ENCODE results near the gene AKAP10. TPM values are rescaled to one million over a fixed set of nuclear protein-coding genes. Genes with fewer than 3 reads are reported as not detected.

Gene AKAP10
- total RNA-seq, 1 experiment from 2014 or later: 31.6 TPM

GRCh38 chr17:19937522-19937921, 40.1 kb downstream of the AKAP10 start (continued):
- TF ChIP-seq SIN3A (IDR thresholded peaks at IDR 0.05; ENCODE audit: low read depth): no peak
- TF ChIP-seq SP1 (IDR thresholded peaks at IDR 0.05; ENCODE audit: low read depth): no peak
- no peak for TF ChIP-seq RAD21 (IDR thresholded peaks at IDR 0.05; ENCODE audit: low read depth)
- no peak for TF ChIP-seq ZNF274 (IDR thresholded peaks at IDR 0.05; ENCODE audit: low read depth, low read length)
- no peak for TF ChIP-seq EZH2phosphoT487 (IDR thresholded peaks at IDR 0.05; ENCODE audit: borderline replicate concordance)
- no peak for TF ChIP-seq EZH2 (IDR thresholded peaks at IDR 0.05)
- no peak for TF ChIP-seq JUND (IDR thresholded peaks at IDR 0.05)
- TF ChIP-seq POLR2A (IDR thresholded peaks at IDR 0.05; ENCODE audit: borderline replicate concordance, extremely low read depth, insufficient read depth, insufficient read length): no peak
- no peak for TF ChIP-seq CBX3 (IDR thresholded peaks at IDR 0.05; ENCODE audit: low read depth)

- POLR2A ChIA-PET: no interaction called here
- no TSS peak for BruUV-seq (replicated peaks)
Observed at GRCh38 chr17:19935169-19935568, 42.5 kb downstream of the AKAP10 start.

More at GRCh38 chr17:19935169-19935568, 42.5 kb downstream of the AKAP10 start:
- Histone ChIP-seq H3K36me3 (ENCODE audit: control insufficient read depth in 1 of 2, insufficient read depth in 2 of 2, low read length in 2 of 2) (peaks cover 27 to 36% of the 10 kb centered on the region in 2 experiments), H3K9me2 (ENCODE audit: insufficient read depth) (no peaks in the 10 kb centered on the region), H3K27ac (ENCODE audit: low read depth, low read length) (no peak overlapping the region), H3K79me2 (ENCODE audit: insufficient read depth, low read length) (peaks cover 12% of the 10 kb centered on the region), H2AFZ (ENCODE audit: low read depth, low read length, poor library complexity, severe bottlenecking) (no peak overlapping the region), H3K9ac (ENCODE audit: low read length) (no peak overlapping the region), H3K27me3 (ENCODE audit: insufficient read depth, low read length) (no peaks in the 10 kb centered on the region), H3K9me3 (ENCODE audit: control insufficient read depth in 1 of 2, insufficient read depth in 1 of 2, low read depth in 1 of 2, low read length in 2 of 2) (no peaks in the 10 kb centered on the region), H4K20me1 (ENCODE audit: insufficient read depth) (0 out of 2 replicates have a peak, but pooled peaks cover under 1% of the 10 kb centered on the region), H3K4me3 (replicated peaks in 1 of 2; ENCODE audit: low read depth in 1 of 2, low read length in 2 of 2) (no peak overlapping the region), H3K4me2 (ENCODE audit: low read length) (no peak overlapping the region), H3K4me1 (ENCODE audit: control insufficient read depth in 1 of 2, insufficient read depth in 2 of 2, low read length in 2 of 2) (no peaks in the 10 kb centered on the region)
- ChIA-PET RAD21 (ENCODE audit: low non-redundant PET in 1 of 2, low total read pairs in 2 of 2, uncharacterized antibody in 2 of 2, unreplicated experiment in 2 of 2) (no interaction called here), CTCF (interaction anchor here (0.6 kb wide), 1 partner anchor 818 kb away, joined by 5 read pairs; no protein-coding TSS in a partner anchor)
- DNase-seq (ENCODE audit: low read depth, low spot score) (no peak), ATAC-seq (no peak)
- intact Hi-C loops (cut with micrococcal nuclease): no loop called here
- no peak for TF ChIP-seq CEBPB (IDR thresholded peaks at IDR 0.05; ENCODE audit: low read depth)
- no peak for TF ChIP-seq SRF (IDR thresholded peaks at IDR 0.05; ENCODE audit: low read depth)
- no peak for TF ChIP-seq EGR1 (IDR thresholded peaks at IDR 0.05; ENCODE audit: low read depth)
- no peak for TF ChIP-seq ZBTB33 (IDR thresholded peaks at IDR 0.05; ENCODE audit: extremely low read depth, insufficient replicate concordance, low read length)
- TF ChIP-seq RAD21 (IDR thresholded peaks at IDR 0.05; ENCODE audit: low read depth): no peak
- TF ChIP-seq TCF7L2 (IDR thresholded peaks at IDR 0.05; ENCODE audit: borderline replicate concordance, extremely low read depth, insufficient read depth, insufficient read length): no peak
- TF ChIP-seq JUND (IDR thresholded peaks at IDR 0.05): no peak
- TF ChIP-seq YY1 (IDR thresholded peaks at IDR 0.05; ENCODE audit: extremely low read depth, insufficient replicate concordance, low read depth, low read length): no peak
- TF ChIP-seq POLR2AphosphoS5 (IDR thresholded peaks at IDR 0.05; ENCODE audit: low read depth, low read length): no peak
- no peak for TF ChIP-seq ZFX (IDR thresholded peaks at IDR 0.05)
- TF ChIP-seq REST (IDR thresholded peaks at IDR 0.05; ENCODE audit: low read depth): no peak
- no peak for TF ChIP-seq CTCF (IDR thresholded peaks at IDR 0.05 in 2 of 3, conservative IDR thresholded peaks at IDR 0.05 in 1 of 3; ENCODE audit: borderline replicate concordance in 1 of 3, insufficient read depth in 1 of 3, low read depth in 2 of 3, low read length in 2 of 3)
